ENCODE data around the gene GCGR.

- TF ChIP-seq CTCF (IDR thresholded peaks at IDR 0.05) (no peak), EP300 (IDR thresholded peaks at IDR 0.05; ENCODE audit: low read depth) (no peak)
These were observed 43.1 kb downstream of the GCGR start for GRCh38 chr17:81846743-81847689.
